Stimulated activated CD8-positive, alpha-beta memory T cell treated with anti-CD3 and anti-CD28 coated beads, Interleukin-7, amount 100 ng/mL, for 1 hour (primary cell): ENCODE measurements around the gene DGKI.

Experiments used
- DNase-seq, 2 donors: peaks; one replicate each; pipeline ENCODE4 v3.0.0-alpha.2; 2020; ENCODE audit warnings: low read depth in 2 of 2

The DGKI gene

DNA sequence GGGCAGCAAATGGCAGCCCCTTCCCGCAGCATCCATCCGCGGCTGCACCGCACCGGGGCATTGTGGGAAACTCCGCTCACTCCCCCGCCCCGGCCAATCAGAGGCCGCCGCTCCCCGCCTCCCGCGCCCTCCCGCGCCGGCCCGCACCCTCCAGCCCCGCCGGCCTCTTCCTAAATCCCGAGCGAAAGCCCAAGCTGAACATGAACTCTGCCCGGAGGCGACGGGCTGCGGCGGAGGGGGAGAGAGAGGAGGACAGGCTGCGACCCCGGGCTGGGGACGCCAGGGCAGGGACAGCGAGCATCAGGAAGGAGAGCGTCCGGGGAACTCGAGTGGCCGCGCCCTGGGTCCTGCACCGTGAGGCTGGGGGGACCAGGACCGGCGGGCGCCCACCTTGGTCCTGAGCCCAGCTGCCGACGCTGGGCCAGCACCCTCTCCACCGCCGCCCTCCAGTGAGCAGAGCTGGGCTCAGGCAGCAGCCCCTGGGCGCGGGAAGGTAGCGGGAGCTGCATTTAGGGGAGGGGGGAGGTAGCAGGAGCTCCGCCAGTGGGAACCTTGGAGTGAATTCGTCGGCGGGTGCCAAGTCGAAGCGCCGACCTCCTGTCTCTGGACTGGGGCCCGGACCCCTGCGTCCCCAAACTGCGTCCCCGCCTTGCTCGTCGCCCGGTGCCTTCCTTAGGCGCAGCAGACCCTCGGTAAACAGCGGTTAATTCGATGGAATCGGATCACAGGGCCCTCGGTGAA, at the start of gene DGKI:
TSS of gene DGKI (minus strand) at position 148 of the 741 bp plus-strand sequence.
- DNase-seq, result no peak

DNA sequence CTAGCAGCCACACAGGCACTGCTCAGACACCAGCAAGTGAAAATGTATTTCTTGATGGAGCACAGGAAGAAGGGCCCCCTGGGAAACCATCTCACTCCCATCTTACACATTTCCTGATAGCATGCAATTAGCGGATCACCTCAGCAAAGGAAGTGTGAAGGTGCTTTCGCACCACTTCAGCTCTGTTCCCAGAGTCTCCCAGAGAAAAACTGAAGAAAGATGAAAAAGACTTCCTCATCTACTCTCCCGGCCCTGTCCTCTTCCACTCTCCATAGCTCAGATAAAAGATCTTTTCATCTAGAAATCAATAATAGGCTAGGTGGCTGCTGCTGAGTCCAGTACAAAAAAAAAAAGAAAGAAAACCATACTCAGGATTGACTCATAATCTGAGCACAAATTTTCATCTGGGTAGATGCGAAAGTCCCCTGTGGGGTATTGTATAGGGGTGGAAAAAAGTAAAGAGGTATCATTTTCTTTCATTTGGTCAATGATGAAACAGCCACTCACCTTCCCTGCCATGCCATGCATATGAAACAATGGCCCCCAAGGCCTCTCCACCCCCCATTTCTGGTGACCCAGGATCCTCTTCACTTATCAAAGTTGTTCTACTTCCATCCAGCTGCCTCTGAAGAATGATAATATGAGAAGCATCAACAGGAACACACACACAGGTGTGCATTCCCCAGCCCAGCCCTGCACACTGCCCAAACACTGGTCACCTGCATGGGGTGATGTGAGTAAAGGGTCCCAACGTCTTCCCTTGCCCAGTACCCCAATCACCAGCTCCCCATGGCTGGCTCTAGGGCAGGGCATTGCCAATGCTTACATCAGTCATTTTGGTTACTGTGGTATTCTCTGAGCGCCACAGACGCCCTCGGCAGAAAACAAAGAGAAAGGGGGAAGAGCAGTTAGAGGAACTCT, 48.8 kb upstream of the DGKI start:
- no peak for DNase-seq

DNA sequence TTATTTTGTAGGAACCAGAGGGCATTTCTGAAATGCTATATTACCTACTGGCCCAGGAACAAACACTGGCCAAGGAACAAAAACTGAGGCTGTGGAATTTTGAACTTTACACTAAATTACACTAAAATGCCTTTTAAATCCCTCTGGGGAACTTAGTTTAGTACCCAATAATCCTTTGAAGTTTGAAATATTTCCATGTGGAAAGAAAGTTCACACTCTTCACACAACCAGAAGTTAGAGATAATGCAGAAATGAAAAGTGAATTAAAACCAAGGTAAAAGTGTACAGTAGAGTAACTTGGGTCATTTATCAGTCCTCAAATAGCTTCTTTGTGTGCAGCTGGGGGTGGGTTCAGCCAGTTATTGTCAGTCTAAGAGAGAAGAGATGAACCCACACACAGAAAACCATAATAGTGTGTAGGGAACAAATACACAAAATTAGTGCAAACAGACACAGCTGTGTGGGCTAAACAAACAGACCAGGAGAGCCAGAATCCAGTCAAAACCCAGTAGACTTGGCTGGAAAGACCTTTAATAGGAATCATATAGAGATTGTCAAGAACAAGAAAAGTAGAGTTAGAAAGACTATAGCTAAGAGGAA, 46.5 kb upstream of the DGKI start:
- no peak for DNase-seq

DNA sequence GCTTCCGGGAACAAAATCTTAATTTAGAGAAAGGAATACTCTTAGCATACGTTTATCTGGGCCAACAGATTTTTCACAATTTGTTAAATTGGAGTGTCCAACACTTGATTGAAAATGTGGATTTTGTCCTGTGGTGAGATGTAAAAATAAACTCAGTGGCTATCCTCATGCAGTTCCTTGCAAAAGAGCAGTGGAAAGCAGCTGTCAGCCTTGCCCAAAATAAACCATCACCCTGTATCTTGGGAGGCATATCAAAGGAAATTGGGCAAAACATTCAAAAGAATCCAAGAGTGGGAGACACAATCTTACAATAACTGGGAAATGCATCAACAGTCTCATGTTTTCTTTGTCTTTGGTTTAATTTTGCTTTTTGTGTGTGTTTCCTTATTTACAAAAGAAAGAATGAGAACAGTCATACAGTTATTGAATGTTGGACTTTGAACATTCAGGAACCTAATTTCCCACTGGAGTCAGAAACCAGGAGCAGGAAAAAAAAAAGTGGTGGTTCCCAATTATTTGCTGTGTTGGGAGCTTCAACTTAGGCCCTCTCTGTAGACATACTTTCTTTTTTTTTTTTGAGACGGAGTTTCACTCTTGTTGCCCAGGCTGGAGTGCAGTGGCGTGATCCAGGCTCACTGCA, 44.4 kb upstream of the DGKI start:
- DNase-seq, result no peak

DNA sequence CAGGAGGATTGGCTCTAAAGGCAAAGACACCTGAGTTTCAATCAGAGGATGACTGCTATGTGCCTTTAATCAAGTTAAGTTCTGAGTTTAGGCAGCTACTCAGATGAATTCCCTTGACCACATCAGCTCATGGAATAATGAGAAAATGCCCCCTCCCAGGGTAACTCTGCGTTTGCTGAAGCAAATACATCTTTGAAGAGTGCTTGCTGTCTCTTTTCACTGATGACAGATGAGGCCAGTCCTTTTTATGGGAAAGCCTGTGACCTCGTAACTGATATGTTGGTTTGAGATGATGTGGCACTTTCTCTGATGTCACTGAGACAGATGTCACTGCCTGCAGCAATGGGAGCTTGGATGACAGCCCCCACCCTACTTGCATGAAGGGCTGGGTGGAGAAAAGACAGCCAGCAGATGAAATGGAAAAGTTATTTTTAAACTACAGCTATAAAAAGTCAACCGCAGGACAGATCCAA, 43.7 kb upstream of the DGKI start:
- no peak for DNase-seq

DNA sequence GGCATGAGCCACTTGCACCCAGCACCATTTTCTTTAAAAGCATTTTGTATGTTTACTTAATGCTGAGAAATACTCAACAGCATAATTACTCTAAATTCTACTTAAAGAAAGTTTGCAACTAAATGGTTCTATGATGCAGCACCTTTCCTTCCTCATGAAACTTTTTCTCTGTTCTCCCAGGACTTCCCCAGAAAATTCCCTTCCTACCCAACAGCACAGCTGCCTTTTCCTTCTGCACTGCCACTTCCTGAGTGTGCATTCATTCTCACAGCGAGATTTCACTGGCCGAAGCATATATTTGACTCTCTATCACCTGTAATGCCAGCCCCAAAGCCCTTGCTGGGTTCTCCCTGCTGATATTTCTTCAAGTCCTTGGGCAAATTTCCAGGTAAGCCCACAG, 41.5 kb upstream of the DGKI start:
- DNase-seq, result no peak

DNA sequence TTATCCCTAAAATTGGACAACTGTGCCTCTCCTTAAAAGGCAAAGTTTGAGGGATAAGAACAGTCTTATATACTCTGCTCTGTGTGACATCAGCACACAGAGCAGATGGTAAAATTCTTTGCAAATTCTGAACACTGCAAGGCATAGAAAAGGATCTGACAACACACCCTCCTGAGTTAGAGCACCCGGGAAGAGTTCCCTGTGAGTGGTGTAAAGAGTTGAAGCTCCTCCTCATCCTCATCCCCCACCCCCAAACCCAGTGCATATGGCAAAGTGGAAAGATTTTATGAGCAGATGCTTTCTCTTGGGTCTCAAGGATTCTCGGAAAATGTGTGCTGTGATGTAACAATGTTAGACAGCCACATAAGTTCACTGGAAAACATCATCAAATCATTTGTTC, 40.0 kb upstream of the DGKI start:
- DNase-seq, result no peak

DNA sequence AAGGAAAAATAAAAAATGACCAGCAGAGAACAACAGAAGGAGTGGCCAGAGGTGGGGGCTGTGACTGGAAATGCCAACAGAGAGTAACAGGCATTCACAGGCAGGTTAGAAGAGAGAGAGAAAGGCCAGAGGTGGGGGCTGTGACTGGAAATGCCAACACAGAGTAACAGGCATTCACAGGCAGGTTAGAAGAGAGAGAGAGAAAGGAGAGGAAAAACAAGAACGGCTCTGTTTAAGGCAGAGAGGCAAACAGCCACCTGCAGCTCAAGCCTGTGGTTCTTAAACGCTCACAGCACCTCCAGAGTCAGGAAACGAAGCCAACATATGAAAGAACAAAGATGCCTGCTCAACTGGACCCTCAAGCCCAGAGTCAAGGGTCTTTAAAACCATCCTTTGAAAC, 39.5 kb upstream of the DGKI start:
- no peak for DNase-seq

DNA sequence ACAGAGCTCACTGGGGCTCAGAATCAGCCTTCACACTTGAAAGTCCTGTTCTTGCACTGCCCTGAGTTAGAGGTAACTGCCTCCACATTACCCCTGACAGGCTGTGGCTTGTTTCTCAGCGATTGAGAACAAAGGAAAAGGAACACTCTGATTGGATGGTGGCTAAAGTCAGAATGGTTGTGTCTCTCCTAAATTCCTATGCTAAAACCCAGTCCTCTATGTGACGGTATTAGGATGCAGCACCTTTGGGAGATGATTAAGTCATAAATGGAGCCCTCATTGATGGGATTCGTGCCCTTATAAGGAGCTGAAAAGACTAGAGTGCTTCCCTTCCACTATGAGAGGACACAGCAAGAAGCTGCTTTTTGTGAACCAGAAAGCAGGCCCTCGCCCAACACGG, 38.9 kb upstream of the DGKI start:
- no peak for DNase-seq

DNA sequence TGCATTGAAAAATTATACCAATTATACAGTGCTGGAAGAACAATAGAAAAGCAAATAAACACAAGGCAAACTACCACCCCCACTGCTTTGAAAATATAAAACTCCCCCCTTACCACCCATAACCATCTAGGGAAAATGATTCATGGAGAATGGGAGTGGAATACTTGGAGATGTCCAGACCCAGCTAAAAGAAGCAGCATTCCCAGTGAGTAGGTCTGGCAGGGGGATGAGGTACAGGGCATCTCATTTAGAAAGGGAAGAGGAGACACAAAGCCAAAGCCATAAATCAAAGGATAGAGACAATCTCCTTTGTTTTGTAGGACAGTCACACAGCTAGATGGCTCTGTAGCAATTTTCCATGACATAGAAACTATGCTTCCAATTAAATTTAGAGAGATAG, 36.0 kb upstream of the DGKI start:
- no peak for DNase-seq

DNA sequence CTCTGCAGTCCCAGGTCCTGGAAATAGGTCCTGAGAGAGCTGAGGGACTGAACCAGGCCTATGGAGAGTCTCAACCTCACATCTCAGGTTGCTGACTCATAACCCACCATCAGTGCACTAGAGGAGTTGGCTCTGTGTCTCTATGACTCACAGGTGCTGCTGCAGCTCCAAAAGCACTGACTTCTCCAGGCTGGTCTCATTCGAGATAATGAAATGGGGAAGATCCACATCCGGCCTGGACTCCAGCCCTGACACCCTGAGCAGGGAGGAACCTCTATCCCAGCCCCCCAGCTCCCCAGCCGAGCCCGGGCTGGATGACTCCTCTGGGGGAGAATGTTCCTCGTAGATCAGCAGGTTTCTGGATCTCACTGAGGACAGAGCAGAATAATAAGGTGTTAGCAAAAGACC, 35.5 kb upstream of the DGKI start:
- no peak for DNase-seq

DNA sequence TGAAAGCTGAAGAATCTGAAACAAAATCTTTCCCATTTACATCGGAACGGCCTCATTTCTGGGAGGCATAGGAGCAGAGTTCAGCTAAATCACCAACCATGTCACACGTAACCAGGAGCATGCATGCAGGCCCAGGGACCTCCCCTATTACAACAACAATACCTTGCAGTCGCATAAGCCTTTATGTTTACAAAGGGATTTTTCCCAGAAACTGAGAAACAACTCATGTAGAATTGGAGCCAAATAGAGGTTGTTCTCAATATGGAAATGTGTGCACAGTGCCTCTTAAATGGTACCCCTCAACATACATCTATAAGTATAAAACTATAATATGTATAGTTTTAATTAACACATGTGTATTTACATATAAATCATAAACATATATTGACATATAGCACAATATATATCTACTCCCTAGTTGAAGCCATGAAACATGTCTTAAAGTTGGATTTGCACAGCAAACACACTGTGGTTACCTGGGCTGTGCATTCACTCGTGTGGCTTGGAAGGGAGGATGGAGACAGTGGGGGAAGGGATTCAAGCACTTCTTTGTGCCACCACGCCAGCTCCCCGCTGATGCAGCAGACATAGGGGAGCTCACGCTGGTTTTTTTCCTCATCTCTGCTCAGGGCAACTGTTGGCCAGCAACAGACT, 35.0 kb upstream of the DGKI start:
- no peak for DNase-seq

DNA sequence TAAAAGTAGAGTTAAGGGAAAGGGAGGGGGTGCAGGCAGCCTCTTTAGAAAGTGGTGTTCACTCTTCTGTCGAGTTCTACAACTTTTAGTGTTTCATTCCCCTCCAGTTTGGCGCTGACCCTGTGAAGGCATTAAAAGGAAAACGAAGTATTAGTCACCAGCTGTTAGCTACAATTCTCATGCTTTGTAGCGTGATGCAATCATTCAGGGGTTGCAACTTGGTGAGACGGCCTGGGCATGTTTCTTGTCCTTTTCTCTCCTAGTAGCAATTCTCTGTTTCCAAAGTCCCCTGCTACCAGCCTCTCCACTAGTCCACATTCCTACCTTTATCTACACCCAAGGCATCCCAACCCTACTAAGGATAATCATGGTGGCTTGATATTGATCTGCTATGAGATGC, 33.7 kb upstream of the DGKI start:
- DNase-seq, result no peak

DNA sequence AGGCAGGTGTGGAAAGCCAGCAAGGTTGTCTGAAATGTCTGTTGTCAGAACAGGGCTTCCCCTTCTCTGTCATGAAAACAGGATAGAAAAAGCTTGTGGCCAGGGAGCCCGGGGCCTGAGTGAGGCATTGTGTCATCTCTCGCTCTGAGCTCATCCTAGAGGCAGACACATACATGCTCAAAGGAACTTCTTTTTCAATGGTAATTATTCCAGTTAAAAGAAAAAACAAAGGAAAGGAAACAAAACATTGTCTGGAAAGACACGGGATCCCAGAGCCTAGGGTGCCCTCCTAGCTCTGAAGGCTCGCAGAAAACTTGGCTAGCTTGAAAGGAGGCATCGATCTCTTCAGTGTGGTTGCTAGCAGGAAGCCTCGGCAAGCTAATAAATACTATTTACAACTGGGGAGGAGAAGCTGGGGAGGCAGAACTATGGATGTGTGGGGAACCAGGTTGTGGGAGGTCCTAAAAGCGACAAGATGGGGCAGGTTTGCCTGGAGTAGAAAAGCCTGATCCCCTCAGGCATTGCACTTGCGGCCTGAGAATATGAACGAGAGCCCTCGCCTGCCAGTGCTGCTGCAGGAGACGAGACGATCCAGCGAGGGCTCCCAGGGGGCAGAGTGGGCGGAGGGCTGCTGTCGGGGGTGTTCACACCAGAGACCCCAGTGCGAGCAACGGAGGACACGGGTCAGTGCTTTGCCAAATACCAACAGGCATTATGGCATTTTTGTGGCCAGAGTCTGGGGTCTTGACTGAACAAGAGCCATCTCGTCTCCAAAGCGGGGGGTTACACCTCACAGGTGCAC, 32.8 kb upstream of the DGKI start:
- no peak for DNase-seq

DNA sequence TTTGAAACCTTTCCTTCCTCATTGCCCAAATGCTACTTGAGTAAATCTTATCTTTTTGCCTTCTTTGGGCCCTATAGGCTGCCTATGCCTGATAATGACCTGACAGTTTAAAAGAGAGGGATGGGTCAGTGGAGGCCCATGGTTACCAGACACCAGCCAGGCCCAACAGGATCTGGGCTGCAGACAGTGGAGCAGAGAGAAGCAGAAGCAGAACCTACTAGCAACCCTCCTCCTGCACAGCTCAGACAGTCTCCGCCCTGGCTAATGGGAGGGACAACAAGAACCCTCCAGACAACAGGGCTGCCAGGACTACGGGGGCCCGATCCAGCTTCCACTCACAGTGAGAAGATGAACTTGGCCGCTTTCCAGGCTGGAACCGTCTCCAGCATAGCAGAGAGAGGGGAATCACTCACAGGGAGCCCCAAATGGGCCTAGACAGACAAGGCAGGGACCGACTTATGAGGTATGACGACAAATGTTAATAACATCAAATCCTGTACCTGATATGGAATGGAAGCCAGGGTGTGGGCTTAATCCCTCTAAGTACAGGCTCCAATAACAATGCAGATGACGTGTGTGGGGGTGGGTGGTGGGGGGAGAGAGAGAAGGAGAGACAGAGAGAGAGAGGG, 31.7 kb upstream of the DGKI start:
- no peak for DNase-seq

DNA sequence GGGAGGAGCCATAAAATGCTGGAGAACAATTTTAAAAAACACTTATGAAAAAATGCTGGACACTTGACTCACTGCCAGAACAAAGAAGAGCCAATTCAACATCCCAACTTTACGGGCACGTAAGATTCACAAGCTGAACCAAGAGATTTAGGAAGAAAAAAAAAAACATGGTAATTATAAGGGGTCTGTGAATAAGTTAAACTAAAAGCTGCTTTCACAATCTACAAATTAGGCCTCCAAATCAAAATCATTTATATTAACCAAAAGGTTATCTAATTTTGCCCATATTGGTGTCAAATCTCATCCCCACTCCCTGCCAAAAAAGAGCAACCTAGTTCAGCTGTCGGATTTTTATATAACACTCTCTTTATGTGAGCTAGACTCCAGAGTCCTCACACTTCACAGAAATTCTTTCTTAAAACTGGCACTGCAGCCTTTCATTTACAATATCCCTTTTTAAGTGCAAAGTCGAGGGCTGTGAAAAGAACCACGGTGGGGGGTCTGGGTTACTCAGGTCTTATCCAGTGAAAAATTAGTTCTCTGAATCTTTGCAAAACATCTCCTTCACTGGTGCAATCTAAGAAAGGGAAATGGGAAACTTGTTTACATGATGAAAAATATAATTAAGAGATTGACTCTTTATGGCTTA, 30.4 kb upstream of the DGKI start:
- no peak for DNase-seq

DNA sequence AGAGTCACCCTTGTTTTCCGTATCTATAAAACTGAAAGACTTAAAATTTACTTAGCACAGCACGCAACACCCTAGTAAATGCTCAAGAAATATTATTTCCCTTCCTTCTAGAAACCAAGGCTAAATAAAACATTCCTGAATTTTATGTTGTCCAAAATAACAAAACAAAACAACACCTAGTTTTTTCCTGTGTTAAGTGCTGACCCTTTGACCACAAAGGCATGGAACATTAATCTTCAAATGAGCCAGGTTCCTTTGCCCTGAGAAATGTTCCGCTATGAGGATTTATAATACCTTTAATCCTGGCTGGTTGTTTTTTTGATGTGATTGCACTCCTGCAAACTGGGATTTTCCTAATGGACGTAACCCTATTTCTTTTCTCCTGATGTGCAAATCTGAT, 29.0 kb upstream of the DGKI start:
- DNase-seq, result no peak

DNA sequence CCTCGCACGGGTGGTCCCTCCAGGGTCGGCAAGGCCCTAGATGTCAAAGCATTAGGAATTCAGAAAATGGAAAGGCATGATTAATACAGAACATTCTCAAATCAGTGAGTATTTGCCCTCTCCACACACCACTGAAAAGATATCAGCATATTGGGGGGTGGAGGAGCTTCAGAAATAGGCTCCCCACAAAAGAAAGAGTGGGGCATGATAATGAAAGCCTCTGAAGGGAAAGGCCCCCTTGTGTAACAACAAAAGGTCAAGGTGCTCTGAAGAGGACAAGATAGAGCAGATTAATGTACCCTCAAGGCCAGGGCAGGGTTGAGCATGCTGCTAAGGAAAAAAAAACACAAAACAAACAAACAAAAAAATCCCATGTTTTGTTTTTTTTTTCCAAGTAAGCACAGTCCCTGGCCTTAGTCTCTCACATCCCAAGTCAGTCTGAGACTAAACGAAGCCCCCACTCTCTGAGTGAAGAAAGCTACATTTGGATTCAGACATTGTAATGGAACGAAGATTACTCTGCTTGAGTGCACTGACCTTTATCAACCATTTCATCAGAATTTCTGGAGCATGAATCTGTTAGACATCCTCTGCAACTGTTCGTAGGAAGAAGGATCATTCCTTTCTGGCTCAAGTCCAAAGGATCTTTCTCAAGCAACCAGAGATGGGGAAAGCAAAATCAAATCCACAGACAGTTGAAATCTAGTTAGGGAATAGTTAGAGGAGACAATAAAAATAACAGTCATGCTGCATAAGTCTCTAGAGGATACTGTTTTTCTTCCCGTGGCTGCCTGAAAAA, 27.4 kb upstream of the DGKI start:
- no peak for DNase-seq

DNA sequence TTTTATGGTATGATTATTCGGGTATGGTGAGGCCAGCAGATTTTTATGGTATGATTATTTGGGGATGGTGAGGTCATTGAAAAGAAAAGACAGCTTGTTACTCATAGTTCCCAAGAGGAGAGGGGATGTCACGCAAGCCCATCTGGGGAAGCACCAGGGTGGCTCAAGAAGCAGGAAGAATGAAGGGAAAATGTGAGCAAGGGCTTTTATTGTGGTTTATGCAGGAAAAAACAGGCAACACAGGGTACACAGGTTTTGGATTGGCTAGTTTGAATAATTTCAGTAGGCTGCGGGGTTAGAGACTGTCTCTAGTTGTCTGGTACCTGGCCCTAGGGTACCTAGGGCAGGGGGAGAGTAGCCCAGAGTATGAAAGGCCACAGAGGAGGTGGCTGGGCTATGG, 26.8 kb upstream of the DGKI start:
- no peak for DNase-seq
